ENCODE measurements around the gene SCYL2. TPM values are rescaled to one million over a fixed set of nuclear protein-coding genes. Genes with fewer than 3 reads are reported as not detected.

SCYL2 gene
- total and polyA plus RNA-seq, 4 donors, result 10.0 to 32.5 (median 18.9) TPM

- no peaks in the 10 kb centered on the region for H3K27me3 ChIP-seq (ENCODE audit: control insufficient read depth in 4 of 4, insufficient read depth in 4 of 4, low read length in 3 of 4)
- 96% methylated on average over 4 of the region's 4 CpGs for WGBS
- DNase-seq (ENCODE audit: low spot score), result no peak
- no peak overlapping the region for H3K4me3 ChIP-seq (ENCODE audit: low read depth in 1 of 3, low read length in 3 of 3)
- peaks cover 6 to 18% (median 15%) of the 10 kb centered on the region in 4 donors for H3K4me1 ChIP-seq (ENCODE audit: control insufficient read depth in 4 of 4, insufficient read depth in 4 of 4, low read length in 3 of 4)
- H3K27ac ChIP-seq (ENCODE audit: low read depth in 1 of 2, low read length in 2 of 2), result no peak overlapping the region
- no peak for TF ChIP-seq TAF1 (conservative IDR thresholded peaks at IDR 0.05)
- no peak for TF ChIP-seq FOXA2 (IDR thresholded peaks at IDR 0.05)
- no peak for TF ChIP-seq CTCF (IDR thresholded peaks at IDR 0.05; ENCODE audit: low read depth, low read length, missing input control)
- TF ChIP-seq SP1 (IDR thresholded peaks at IDR 0.05), result no peak
- TF ChIP-seq RAD21 (IDR thresholded peaks at IDR 0.05), result no peak
- TF ChIP-seq REST (IDR thresholded peaks at IDR 0.05), result no peak
- TF ChIP-seq ZBTB33 (IDR thresholded peaks at IDR 0.05), result no peak
- TF ChIP-seq GABPA (IDR thresholded peaks at IDR 0.05 in 1 of 2, conservative IDR thresholded peaks at IDR 0.05 in 1 of 2), result no peak
- TF ChIP-seq NR2F2 (IDR thresholded peaks at IDR 0.05), result no peak
- no peak for TF ChIP-seq HNF4A (conservative IDR thresholded peaks at IDR 0.05)
- TF ChIP-seq FOXA1 (IDR thresholded peaks at IDR 0.05), result no peak
- no peak overlapping the region for H3K9ac ChIP-seq (ENCODE audit: low read depth in 1 of 2, low read length in 2 of 2)
- H3K36me3 ChIP-seq (ENCODE audit: control insufficient read depth in 4 of 4, insufficient read depth in 3 of 4, low read depth in 1 of 4, low read length in 3 of 4), result no peaks in the 10 kb centered on the region
- H3K9me3 ChIP-seq (ENCODE audit: control insufficient read depth in 4 of 4, low read length in 3 of 4), result no peaks in the 10 kb centered on the region
These were observed 19.2 kb upstream of the SCYL2 start for GRCh38 chr12:100247765-100248164.

- DNase-seq (ENCODE audit: low spot score), result no peak
- Histone ChIP-seq H3K9ac (ENCODE audit: low read depth in 1 of 2, low read length in 2 of 2) (no peak overlapping the region), H3K27ac (ENCODE audit: low read depth in 1 of 2, low read length in 2 of 2) (no peak overlapping the region), H3K36me3 (ENCODE audit: control insufficient read depth in 4 of 4, insufficient read depth in 3 of 4, low read depth in 1 of 4, low read length in 3 of 4) (no peaks in the 10 kb centered on the region), H3K9me3 (ENCODE audit: control insufficient read depth in 4 of 4, low read length in 3 of 4) (no peaks in the 10 kb centered on the region), H3K27me3 (ENCODE audit: control insufficient read depth in 4 of 4, insufficient read depth in 4 of 4, low read length in 3 of 4) (no peaks in the 10 kb centered on the region), H3K4me1 (ENCODE audit: control insufficient read depth in 4 of 4, insufficient read depth in 4 of 4, low read length in 3 of 4) (peaks cover 9 to 22% (median 22%) of the 10 kb centered on the region in 4 donors), H3K4me3 (ENCODE audit: low read depth in 1 of 3, low read length in 3 of 3) (no peak overlapping the region)
- TF ChIP-seq FOXA2 (IDR thresholded peaks at IDR 0.05), result no peak
- no peak for TF ChIP-seq EGR1 (IDR thresholded peaks at IDR 0.05; ENCODE audit: low read depth in 2 of 2)
- no peak for TF ChIP-seq MAX (IDR thresholded peaks at IDR 0.05)
- TF ChIP-seq REST (IDR thresholded peaks at IDR 0.05), result no peak
- no peak for TF ChIP-seq HNF4G (IDR thresholded peaks at IDR 0.05)
- no peak for TF ChIP-seq RAD21 (IDR thresholded peaks at IDR 0.05)
These were observed 18.1 kb upstream of the SCYL2 start for GRCh38 chr12:100248886-100249285.

All from liver (tissue), 9 donors.